22Rv1 (cell line): ENCODE measurements around the gene CD2AP.

Experiments
- ZFX ChIP-seq: fragments of 450-650 bp; IDR thresholded peaks from 2 replicates; pipeline ENCODE4 v1.6.1; 2017; ENCODE audit warnings: antibody characterized with exemption, borderline replicate concordance
- TF ChIP-seq, protein P1 (sequence below): fragments of 450-650 bp; IDR thresholded peaks from 2 replicates; pipeline ENCODE4 v1.5.1; 2017; ENCODE audit warnings: mild to moderate bottlenecking

- TF ChIP-seq, protein P1, sequence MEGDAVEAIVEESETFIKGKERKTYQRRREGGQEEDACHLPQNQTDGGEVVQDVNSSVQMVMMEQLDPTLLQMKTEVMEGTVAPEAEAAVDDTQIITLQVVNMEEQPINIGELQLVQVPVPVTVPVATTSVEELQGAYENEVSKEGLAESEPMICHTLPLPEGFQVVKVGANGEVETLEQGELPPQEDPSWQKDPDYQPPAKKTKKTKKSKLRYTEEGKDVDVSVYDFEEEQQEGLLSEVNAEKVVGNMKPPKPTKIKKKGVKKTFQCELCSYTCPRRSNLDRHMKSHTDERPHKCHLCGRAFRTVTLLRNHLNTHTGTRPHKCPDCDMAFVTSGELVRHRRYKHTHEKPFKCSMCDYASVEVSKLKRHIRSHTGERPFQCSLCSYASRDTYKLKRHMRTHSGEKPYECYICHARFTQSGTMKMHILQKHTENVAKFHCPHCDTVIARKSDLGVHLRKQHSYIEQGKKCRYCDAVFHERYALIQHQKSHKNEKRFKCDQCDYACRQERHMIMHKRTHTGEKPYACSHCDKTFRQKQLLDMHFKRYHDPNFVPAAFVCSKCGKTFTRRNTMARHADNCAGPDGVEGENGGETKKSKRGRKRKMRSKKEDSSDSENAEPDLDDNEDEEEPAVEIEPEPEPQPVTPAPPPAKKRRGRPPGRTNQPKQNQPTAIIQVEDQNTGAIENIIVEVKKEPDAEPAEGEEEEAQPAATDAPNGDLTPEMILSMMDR = no peak
- TF ChIP-seq ZFX = no peak
Measured at GRCh38 chr6:47527274-47527673, 49.7 kb downstream of the CD2AP start.
